Heart right ventricle (tissue), 16 donors: ENCODE measurements around the gene FAM13B. TPM values are rescaled to one million over a fixed set of nuclear protein-coding genes. Genes with fewer than 3 reads are reported as not detected.
A peak's percentile ranks its signal among the peaks of the same experiment; 100 is the strongest.

Source experiments
- ATAC-seq, 8 donors: fragments of 200-7000 bp; cut with Tn5 transposase; one replicate each; pipeline ENCODE4 v1.9.1; 2020; ENCODE audit warnings: mild to moderate bottlenecking in 8 of 8, moderate library complexity in 8 of 8, moderate number of reproducible peaks in 1 of 8
- DNase-seq, 2 donors: peaks; one replicate each; pipeline ENCODE4 v3.0.0-alpha.2; 2020
- H3K27ac ChIP-seq, 10 donors: fragments of 200-600 bp; sonication (generic) in 2 of 10; one replicate each; pipeline versions ENCODE4 v1.5.0 to v1.8.0; 2020 to 2022; ENCODE audit warnings: mild to moderate bottlenecking in 3 of 10
- H3K27me3 ChIP-seq, 7 donors: fragments of 200-600 bp; one replicate each; pipeline ENCODE4 v1.8.0; 2021 to 2022; ENCODE audit warnings: mild to moderate bottlenecking in 2 of 7
- H3K36me3 ChIP-seq, 9 donors: fragments of 200-600 bp; sonication (generic) in 1 of 9; one replicate each; pipeline versions ENCODE4 v1.5.0 to v1.8.0; 2020 to 2022; ENCODE audit warnings: mild to moderate bottlenecking in 2 of 9
- H3K4me1 ChIP-seq, 9 donors: fragments of 200-600 bp; sonication (generic) in 1 of 9; one replicate each; pipeline versions ENCODE4 v1.5.0 to v1.8.0; 2020 to 2022; ENCODE audit warnings: mild to moderate bottlenecking in 4 of 9
- H3K4me3 ChIP-seq, 10 donors: fragments of 200-600 bp; sonication (generic) in 2 of 10; one replicate each; pipeline versions ENCODE4 v1.5.0 to v1.8.0; 2020 to 2022; ENCODE audit warnings: mild to moderate bottlenecking in 7 of 10, moderate library complexity in 2 of 10
- H3K9me3 ChIP-seq, 11 donors: fragments of 200-600 bp in 10 of 11; sonication (generic) in 2 of 11; one replicate each; pipeline versions ENCODE4 v1.5.0 to v1.8.0; 2013 to 2022; ENCODE audit warnings: mild to moderate bottlenecking in 2 of 11, control low read depth in 1 of 11, moderate library complexity in 1 of 11
- WGBS, 2 donors: extraction: QIAGEN DNeasy Blood & Tissue Kit; methylation state at CpG; one replicate each; pipeline ENCODE4 v1.1.7; 2013; ENCODE audit warnings: inconsistent platforms in 1 of 2; 5-methylcytosine and 5-hydroxymethylcytosine counted together
- intact Hi-C, 10 donors: fragments of 100-400 bp; cut with DNase I; formaldehyde crosslinking; loops; one replicate each; pipeline versions ENCODE4 v1.11.1 to v1.14.2; 2022
- polyA plus RNA-seq, 2 donors: library from polyadenylated mRNA; stranded (reverse); fragments of 200-250 nt; gene quantifications; one replicate each; pipeline ENCODE4 v1.2.3, GENCODE V29; 2013
- total RNA-seq, 10 donors: library from RNA; stranded (reverse); fragmentation: NEBNext Ultra II Directional in 3 of 10; extraction: Animal tissue kit (Norgen Biotek cat#: 25700) in 3 of 10; gene quantifications; one replicate each; pipeline versions ENCODE4 v1.2.1 to v1.2.4, GENCODE V29; 2021 to 2023
- TF ChIP-seq, protein P1 (sequence below), 9 donors: fragments of 200-600 bp; sonication (generic) in 2 of 9; IDR thresholded peaks; one replicate each; pipeline versions ENCODE4 v1.5.0 to v1.8.0; 2021 to 2022; ENCODE audit warnings: antibody characterized with exemption in 9 of 9, mild to moderate bottlenecking in 5 of 9, moderate library complexity in 1 of 9
- donor health status: Arrhythmogenic right ventricular cardiomyopathy.
- donor health status: ischemic (EF 13 %, LVEDD 7.1; RV severe dilation, severe dysfunction).
- donor health status: healthy with polysubstance abuse.
- donor health status: DM: no; HTN: yes; CAD: no.
- donor health status: DM: no; HTN: no; CAD: no.
- donor health status: ischemic (EF 25% LVEDD 6.9; RV normal size, moderate dysfunction).
- donor health status: ischemic (EF 25% LVEDD 5.7; RV mildly dilated, moderate dysfunction).
- donor health status: healthy.
- donor health status: DM: yes; HTN: yes; CAD: no.
- donor health status: Ischemic cardiomyopathy.
- donor health status: ischemic (EF 35%, LVEDD 5.7; RV mildly dilated, moderate dysfunction).
- donor health status: nonischemic (EF 11% LVEDD 7.7; RV severe dilation, severe dysfunction).
- donor health status: DM: yes; HTN: yes; CAD: no.
- donor health status: PGD.
- donor health status: ischemic (EF 29% LVEDD 5.4; RV normal size, mild dysfunction).
- donor health status: nonischemic (EF 23%, LVEDD 6.1; RV moderate dilation, normal function).

Gene FAM13B
- total and polyA plus RNA-seq, 12 donors = 8.8 to 47.4 (median 31.6) TPM

DNA sequence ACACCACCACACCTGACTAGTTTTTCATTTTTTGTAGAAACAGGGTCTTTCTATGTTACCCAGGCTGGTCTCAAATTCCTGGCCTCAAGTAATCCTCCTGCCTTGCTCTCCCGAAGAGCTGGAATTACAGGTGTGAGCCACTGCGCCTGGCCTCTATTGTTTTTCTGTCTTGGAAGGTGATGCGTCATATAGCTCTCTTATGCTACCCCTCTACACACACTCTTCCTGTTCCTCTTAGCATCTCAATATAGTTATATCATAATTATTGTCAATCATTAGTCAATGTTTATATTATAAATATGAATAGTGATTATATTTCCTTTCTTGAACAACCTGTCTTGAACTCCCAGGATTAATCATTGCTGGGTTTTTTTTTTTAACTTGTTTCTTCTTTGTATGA lies 136.3 kb downstream of the FAM13B start:
- no peak overlapping the region for H3K4me3 ChIP-seq
- H3K4me1 ChIP-seq = peaks cover 0 to 18% (median 12%) of the 10 kb centered on the region in 9 donors
- DNase-seq (no peak), ATAC-seq (no peak)
- intact Hi-C loops = no loop called here
- TF ChIP-seq, protein P1, sequence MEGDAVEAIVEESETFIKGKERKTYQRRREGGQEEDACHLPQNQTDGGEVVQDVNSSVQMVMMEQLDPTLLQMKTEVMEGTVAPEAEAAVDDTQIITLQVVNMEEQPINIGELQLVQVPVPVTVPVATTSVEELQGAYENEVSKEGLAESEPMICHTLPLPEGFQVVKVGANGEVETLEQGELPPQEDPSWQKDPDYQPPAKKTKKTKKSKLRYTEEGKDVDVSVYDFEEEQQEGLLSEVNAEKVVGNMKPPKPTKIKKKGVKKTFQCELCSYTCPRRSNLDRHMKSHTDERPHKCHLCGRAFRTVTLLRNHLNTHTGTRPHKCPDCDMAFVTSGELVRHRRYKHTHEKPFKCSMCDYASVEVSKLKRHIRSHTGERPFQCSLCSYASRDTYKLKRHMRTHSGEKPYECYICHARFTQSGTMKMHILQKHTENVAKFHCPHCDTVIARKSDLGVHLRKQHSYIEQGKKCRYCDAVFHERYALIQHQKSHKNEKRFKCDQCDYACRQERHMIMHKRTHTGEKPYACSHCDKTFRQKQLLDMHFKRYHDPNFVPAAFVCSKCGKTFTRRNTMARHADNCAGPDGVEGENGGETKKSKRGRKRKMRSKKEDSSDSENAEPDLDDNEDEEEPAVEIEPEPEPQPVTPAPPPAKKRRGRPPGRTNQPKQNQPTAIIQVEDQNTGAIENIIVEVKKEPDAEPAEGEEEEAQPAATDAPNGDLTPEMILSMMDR (IDR thresholded peaks at IDR 0.05) = no peak
- no peaks in the 10 kb centered on the region for H3K36me3 ChIP-seq
- H3K27ac ChIP-seq = no peak overlapping the region
- H3K27me3 ChIP-seq = no peaks in the 10 kb centered on the region
- 88 to 95% methylated on average over 3 of the region's 3 CpGs for WGBS, 2 donors
- no peaks in the 10 kb centered on the region for H3K9me3 ChIP-seq

DNA sequence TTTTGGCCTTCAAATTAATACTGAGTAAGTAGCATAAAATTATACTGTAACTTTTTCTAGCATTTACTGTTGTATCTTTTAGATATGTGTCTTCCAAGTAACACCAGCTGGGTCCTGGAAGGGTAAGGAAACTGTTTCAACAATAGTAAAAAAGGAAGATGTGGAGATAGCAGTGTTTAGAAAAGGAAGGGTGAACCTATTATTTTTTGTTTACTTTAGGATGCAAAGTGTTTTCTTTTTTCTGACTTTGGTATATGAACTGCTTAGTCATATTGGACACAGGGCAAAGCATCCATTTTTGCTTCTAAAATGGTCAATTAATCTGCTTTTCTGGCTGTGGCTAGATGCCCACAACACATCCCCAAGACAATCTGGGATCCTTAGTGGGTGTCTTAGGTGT lies 138.3 kb downstream of the FAM13B start:
- H3K9me3 ChIP-seq = no peaks in the 10 kb centered on the region
- no peaks in the 10 kb centered on the region for H3K36me3 ChIP-seq
- intact Hi-C loops = loop anchor here in 1 of 10 donors (5.0 kb wide), 1 partner anchor 58 kb away; no protein-coding TSS in a partner anchor
- no peak overlapping the region for H3K27ac ChIP-seq
- no peak overlapping the region for H3K4me3 ChIP-seq
- TF ChIP-seq, protein P1 (IDR thresholded peaks at IDR 0.05) = no peak
- no peaks in the 10 kb centered on the region for H3K27me3 ChIP-seq
- peaks cover 0 to 14% (median 8%) of the 10 kb centered on the region in 9 donors for H3K4me1 ChIP-seq
- DNase-seq (no peak), ATAC-seq (no peak)

DNA sequence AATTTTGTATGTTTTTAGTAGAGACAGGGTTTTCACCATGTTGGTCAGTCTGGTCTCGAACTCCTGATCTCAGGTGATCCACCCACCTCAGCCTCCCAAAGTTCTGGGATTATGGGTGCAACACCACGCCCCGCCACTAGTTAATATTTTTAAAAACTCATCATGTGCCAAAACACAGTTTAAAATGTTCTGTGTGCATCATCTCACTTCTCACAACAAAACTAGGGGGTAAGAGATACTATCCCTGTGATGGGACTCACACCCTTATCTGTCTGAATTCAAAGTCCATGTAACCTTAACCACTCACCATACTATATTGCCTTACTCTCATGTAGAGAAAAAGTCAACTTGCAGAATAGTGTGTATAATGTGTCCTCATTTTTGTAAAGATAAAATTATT lies 141.0 kb downstream of the FAM13B start:
- H3K36me3 ChIP-seq = no peaks in the 10 kb centered on the region
- no peak for ATAC-seq
- intact Hi-C loops = loop anchor here in 1 of 10 donors (5.0 kb wide), 1 partner anchor 60 kb away; no protein-coding TSS in a partner anchor
- H3K27ac ChIP-seq = no peak overlapping the region
- peaks cover 0 to 30% (median 19%) of the 10 kb centered on the region in 9 donors for H3K4me1 ChIP-seq
- TF ChIP-seq, protein P1 (IDR thresholded peaks at IDR 0.05) = peak in 2 of 9 donors; percentile 21 to 36
- WGBS, 2 donors = 91 to 95% methylated on average over 3 of the region's 3 CpGs
- no peak for DNase-seq
- H3K9me3 ChIP-seq = no peaks in the 10 kb centered on the region
- no peak overlapping the region for H3K4me3 ChIP-seq
- H3K27me3 ChIP-seq = no peaks in the 10 kb centered on the region

DNA sequence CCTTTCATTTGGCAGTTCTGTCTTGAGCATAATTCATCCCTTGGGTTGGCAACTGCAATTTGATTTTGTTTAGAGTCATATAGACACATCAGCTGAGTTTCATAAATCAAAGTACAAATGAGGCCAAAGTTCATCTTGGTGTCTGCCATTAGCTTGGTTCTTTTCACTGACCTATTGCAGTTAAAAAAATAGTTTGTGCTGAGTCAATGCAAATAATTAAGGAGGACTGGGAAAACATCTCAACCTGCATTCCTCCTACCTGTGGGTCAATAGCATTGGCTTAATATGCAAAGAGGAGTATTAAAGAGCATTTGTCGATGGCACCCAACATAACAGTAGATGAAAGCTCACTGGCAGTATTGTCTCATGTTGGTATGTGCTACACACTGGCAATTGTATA lies 142.0 kb downstream of the FAM13B start:
- no peaks in the 10 kb centered on the region for H3K36me3 ChIP-seq
- H3K9me3 ChIP-seq = no peaks in the 10 kb centered on the region
- peak overlapping the region in 2 of 10 donors; percentile 34 to 96 for H3K27ac ChIP-seq
- DNase-seq (no peak), ATAC-seq (no peak)
- intact Hi-C loops = loop anchor here in 1 of 10 donors (5.0 kb wide), 1 partner anchor 61 kb away; no protein-coding TSS in a partner anchor
- no peak overlapping the region for H3K4me3 ChIP-seq
- peaks cover 0 to 34% (median 23%) of the 10 kb centered on the region in 9 donors for H3K4me1 ChIP-seq
- TF ChIP-seq, protein P1 (IDR thresholded peaks at IDR 0.05) = no peak
- H3K27me3 ChIP-seq = no peaks in the 10 kb centered on the region
- WGBS, 2 donors = 90 to 92% methylated on average over 1 of the region's 1 CpG
